ENCODE results near the gene EPHA6.

EPHA6 gene

DNA sequence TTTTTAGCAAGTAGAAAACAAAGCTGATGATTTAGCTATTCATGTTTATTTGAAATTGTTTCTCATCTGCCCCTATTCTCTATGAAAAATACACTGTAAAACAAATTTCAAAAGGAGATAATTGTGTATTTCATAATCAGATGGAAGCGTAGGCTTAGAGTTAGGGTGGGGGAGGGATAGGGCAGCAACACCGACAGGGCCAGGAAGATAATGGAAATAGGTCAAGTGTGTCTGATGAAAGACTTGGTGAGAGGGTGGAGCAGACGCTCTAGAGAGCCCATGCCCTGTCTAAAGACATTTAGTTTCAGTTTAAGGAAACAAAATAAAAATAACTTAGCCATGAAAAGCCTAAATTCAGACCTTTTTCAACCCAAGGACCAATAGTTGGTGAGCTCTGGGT lies 898.5 kb downstream of the EPHA6 start:
- TF ChIP-seq, protein P1, sequence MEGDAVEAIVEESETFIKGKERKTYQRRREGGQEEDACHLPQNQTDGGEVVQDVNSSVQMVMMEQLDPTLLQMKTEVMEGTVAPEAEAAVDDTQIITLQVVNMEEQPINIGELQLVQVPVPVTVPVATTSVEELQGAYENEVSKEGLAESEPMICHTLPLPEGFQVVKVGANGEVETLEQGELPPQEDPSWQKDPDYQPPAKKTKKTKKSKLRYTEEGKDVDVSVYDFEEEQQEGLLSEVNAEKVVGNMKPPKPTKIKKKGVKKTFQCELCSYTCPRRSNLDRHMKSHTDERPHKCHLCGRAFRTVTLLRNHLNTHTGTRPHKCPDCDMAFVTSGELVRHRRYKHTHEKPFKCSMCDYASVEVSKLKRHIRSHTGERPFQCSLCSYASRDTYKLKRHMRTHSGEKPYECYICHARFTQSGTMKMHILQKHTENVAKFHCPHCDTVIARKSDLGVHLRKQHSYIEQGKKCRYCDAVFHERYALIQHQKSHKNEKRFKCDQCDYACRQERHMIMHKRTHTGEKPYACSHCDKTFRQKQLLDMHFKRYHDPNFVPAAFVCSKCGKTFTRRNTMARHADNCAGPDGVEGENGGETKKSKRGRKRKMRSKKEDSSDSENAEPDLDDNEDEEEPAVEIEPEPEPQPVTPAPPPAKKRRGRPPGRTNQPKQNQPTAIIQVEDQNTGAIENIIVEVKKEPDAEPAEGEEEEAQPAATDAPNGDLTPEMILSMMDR (conservative IDR thresholded peaks at IDR 0.05; ENCODE audit: low read length), result no peak
- no peak for DNase-seq (ENCODE audit: low read depth)
- no peak overlapping the region for H3K4me3 ChIP-seq (ENCODE audit: low read length)

DNA sequence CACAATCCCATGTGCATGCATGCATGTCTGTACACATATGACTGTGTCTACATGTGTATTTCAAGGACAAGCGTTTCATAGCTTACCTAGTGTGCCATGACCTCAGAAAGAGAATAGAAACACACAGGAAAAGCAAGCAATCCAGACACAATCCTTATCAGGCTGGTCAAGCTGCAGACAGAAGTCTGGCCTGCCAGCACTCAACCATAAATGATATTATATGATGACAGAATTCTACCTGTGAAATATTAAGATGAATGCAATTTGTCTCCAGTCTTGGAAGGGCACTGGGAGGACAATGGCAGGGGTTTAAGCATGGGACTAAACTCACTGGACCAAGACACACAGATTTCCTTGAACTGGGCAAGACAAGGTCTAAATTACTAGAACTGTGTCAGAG lies 899.2 kb downstream of the EPHA6 start:
- H3K4me3 ChIP-seq (ENCODE audit: low read length), result no peak overlapping the region
- TF ChIP-seq, protein P1 (conservative IDR thresholded peaks at IDR 0.05; ENCODE audit: low read length), result no peak
- DNase-seq (ENCODE audit: low read depth), result no peak

- DNase-seq (ENCODE audit: low read depth), result peak; percentile 54
- TF ChIP-seq, protein P1 (conservative IDR thresholded peaks at IDR 0.05; ENCODE audit: low read length), result peak; percentile 99
- H3K4me3 ChIP-seq (ENCODE audit: low read length), result no peak overlapping the region
These were observed 904.9 kb downstream of the EPHA6 start for GRCh38 chr3:97719156-97719821.

- TF ChIP-seq, protein P1 (conservative IDR thresholded peaks at IDR 0.05; ENCODE audit: low read length), result no peak
- DNase-seq (ENCODE audit: low read depth), result peak; percentile 1
- no peak overlapping the region for H3K4me3 ChIP-seq (ENCODE audit: low read length)
These were observed 906.0 kb downstream of the EPHA6 start for GRCh38 chr3:97720417-97720816.

DNA sequence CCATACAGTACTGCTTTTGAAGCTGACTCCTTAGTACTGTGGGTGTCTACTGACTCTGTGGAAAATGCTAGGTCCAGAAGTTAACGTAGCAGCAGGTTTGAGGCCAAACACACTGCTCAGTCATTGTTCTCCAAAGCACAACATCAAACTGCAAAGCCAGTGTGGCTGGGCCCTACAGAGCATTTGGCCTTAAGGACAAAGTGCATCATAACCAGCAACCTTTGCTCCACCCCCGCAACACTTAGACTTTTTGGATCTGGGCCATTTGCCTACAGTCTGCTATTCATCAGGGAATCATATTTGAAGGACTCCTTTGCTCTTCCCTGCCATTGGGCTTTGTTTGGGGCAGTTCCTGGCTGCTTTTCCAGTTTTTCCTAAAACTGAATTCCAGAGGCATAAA lies 907.1 kb downstream of the EPHA6 start:
- DNase-seq (ENCODE audit: low read depth), result no peak
- no peak overlapping the region for H3K4me3 ChIP-seq (ENCODE audit: low read length)
- TF ChIP-seq, protein P1 (conservative IDR thresholded peaks at IDR 0.05; ENCODE audit: low read length), result no peak

- TF ChIP-seq, protein P1 (conservative IDR thresholded peaks at IDR 0.05; ENCODE audit: low read length), result no peak
- H3K4me3 ChIP-seq (ENCODE audit: low read length), result no peak overlapping the region
- no peak for DNase-seq (ENCODE audit: low read depth)
These were observed 922.5 kb downstream of the EPHA6 start for GRCh38 chr3:97736928-97737327.

DNA sequence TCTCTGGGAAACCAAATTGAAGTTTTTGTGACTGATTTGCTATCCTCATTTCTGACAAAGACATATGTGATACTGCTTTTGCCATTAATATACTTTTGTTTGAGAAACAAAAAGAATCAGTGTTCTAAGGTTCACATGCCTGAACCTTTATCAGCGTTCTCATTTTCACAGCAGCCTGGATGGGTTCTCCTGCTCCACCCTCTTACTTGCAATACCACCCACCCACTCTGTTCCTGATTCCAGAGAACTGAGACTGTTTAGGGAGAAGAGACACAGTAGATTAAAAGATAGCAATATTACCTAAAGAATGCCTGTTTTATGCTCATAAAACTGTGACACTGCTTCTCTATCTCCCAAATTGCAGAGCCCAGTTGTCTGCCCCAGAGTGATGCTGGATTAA lies 924.4 kb downstream of the EPHA6 start:
- DNase-seq (ENCODE audit: low read depth), result no peak
- TF ChIP-seq, protein P1 (conservative IDR thresholded peaks at IDR 0.05; ENCODE audit: low read length), result no peak
- no peak overlapping the region for H3K4me3 ChIP-seq (ENCODE audit: low read length)
